Nucleus accumbens (tissue), 56 donors: ENCODE data around the gene NFIB.

Experiments used
- DNase-seq, 56 donors: peaks; one replicate each; lab custom pipeline; 2025; lab: John Stamatoyannopoulos, UW

NFIB gene

GRCh38 chr9:14197325-14197858, 116.5 kb downstream of the NFIB start:
- DNase-seq = no peak

GRCh38 chr9:14193328-14193990, 120.5 kb downstream of the NFIB start:
- no peak for DNase-seq

GRCh38 chr9:14192556-14192955, 121.4 kb downstream of the NFIB start:
- DNase-seq = no peak

GRCh38 chr9:14191512-14191911, 122.4 kb downstream of the NFIB start:
- DNase-seq = no peak

GRCh38 chr9:14190240-14190639, 123.7 kb downstream of the NFIB start:
- DNase-seq = no peak

GRCh38 chr9:14189578-14189977, 124.4 kb downstream of the NFIB start:
- DNase-seq = no peak

- DNase-seq = no peak
Measured at GRCh38 chr9:14189146-14189545, 124.8 kb downstream of the NFIB start.

- DNase-seq = no peak
Measured at GRCh38 chr9:14188538-14188937, 125.4 kb downstream of the NFIB start.

- no peak for DNase-seq
Measured at GRCh38 chr9:14188011-14188410, 125.9 kb downstream of the NFIB start.

- no peak for DNase-seq
Measured at GRCh38 chr9:14186096-14186495, 127.8 kb downstream of the NFIB start.

- no peak for DNase-seq
Measured at GRCh38 chr9:14185016-14185415, 128.9 kb downstream of the NFIB start.

- no peak for DNase-seq
Measured at GRCh38 chr9:14183001-14183400, 130.9 kb downstream of the NFIB start.

- no peak for DNase-seq
Measured at GRCh38 chr9:14180960-14181537, 132.9 kb downstream of the NFIB start.

GRCh38 chr9:14180093-14180959, 133.6 kb downstream of the NFIB start:
- peak in 20 of 56 donors; percentile 1 to 57 (median 10) for DNase-seq

- no peak for DNase-seq
Measured at GRCh38 chr9:14179449-14179848, 134.5 kb downstream of the NFIB start.

- DNase-seq = no peak
Measured at GRCh38 chr9:14175778-14176177, 138.2 kb downstream of the NFIB start.

- peak in 1 of 56 donors; percentile 5 for DNase-seq
Measured at GRCh38 chr9:14173713-14174112, 140.2 kb downstream of the NFIB start.

GRCh38 chr9:14170973-14171596, 142.9 kb downstream of the NFIB start:
- no peak for DNase-seq

GRCh38 chr9:14170392-14170931, 143.5 kb downstream of the NFIB start:
- DNase-seq = no peak

GRCh38 chr9:14168381-14168780, 145.6 kb downstream of the NFIB start:
- DNase-seq = no peak
